Measurements from ENCODE around the gene NTRK3.
"Not testable (repeated sequence)": the region's sequence is repeated elsewhere in the genome, so short reads cannot be mapped to it uniquely, and the experiment has no call there.

The NTRK3 gene

DNA sequence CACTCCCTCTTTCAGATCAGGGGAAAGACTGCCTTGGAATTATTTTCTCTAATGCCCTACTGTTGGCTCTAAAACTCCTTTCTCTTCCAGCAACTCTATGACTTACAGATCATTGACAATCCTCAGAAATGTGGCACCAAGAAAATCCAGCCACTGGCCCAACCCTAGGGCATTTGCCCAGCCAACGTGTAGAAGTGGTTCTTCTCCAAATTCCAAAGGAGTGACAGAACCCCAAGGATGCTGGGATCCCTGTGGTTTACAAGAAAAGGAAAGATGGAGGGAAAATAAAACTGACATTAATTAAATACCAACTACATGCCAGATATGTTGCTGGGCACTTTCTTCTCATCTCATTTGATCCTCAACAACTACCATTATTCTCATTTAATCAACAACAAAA lies 216.0 kb downstream of the NTRK3 start:
- H3K27me3 ChIP-seq (ENCODE audit: low read depth, low read length): no peaks in the 10 kb centered on the region
- no peaks in the 10 kb centered on the region for H3K9me3 ChIP-seq (ENCODE audit: control insufficient read depth in 1 of 2, low read length in 2 of 2)
- no peaks in the 10 kb centered on the region for H3K4me1 ChIP-seq (ENCODE audit: control insufficient read depth in 1 of 2, insufficient read depth in 2 of 2, low read length in 2 of 2)
- H3K27ac ChIP-seq (ENCODE audit: low read length): no peak overlapping the region
- H3K4me3 ChIP-seq (ENCODE audit: low read depth in 1 of 2, low read length in 2 of 2): no peak overlapping the region
- H3K36me3 ChIP-seq (ENCODE audit: control insufficient read depth in 1 of 2, insufficient read depth in 2 of 2, low read length in 2 of 2): no peaks in the 10 kb centered on the region

GRCh38 chr15:88038261-88038660 lies 218.3 kb downstream of the NTRK3 start:
- Histone ChIP-seq H3K27ac (ENCODE audit: low read length) (no peak overlapping the region), H3K4me1 (ENCODE audit: control insufficient read depth in 1 of 2, insufficient read depth in 2 of 2, low read length in 2 of 2) (no peaks in the 10 kb centered on the region), H3K9me3 (ENCODE audit: control insufficient read depth in 1 of 2, low read length in 2 of 2) (no peaks in the 10 kb centered on the region), H3K4me3 (ENCODE audit: low read depth in 1 of 2, low read length in 2 of 2) (no peak overlapping the region), H3K27me3 (ENCODE audit: low read depth, low read length) (no peaks in the 10 kb centered on the region), H3K36me3 (ENCODE audit: control insufficient read depth in 1 of 2, insufficient read depth in 2 of 2, low read length in 2 of 2) (no peaks in the 10 kb centered on the region)

- Histone ChIP-seq H3K27ac (ENCODE audit: low read length) (no peak overlapping the region), H3K27me3 (ENCODE audit: low read depth, low read length) (no peaks in the 10 kb centered on the region), H3K9me3 (ENCODE audit: control insufficient read depth in 1 of 2, low read length in 2 of 2) (no peaks in the 10 kb centered on the region), H3K4me1 (ENCODE audit: control insufficient read depth in 1 of 2, insufficient read depth in 2 of 2, low read length in 2 of 2) (no peaks in the 10 kb centered on the region), H3K4me3 (ENCODE audit: low read depth in 1 of 2, low read length in 2 of 2) (no peak overlapping the region), H3K36me3 (ENCODE audit: control insufficient read depth in 1 of 2, insufficient read depth in 2 of 2, low read length in 2 of 2) (no peaks in the 10 kb centered on the region)
These were observed 220.2 kb downstream of the NTRK3 start for GRCh38 chr15:88036154-88036839.

DNA sequence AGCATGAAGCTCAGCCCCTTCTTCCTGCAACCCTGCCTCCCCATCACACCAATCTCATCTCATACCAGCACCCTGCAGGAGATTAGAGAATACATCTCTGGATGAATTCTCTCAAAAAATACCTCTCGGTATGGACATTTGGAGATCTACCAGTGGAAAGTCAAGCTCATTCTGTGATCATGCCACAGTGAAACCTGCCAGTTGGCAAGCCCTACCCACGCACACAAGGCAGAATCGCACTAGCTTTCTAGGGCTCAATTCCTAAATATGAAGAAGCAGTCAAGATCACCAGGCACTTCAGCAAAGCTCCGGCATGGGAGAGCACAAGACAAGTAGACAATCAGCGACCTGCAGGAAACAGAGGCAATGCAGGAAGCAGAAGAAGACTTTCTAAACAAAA lies 221.2 kb downstream of the NTRK3 start:
- Histone ChIP-seq H3K36me3 (ENCODE audit: control insufficient read depth in 1 of 2, insufficient read depth in 2 of 2, low read length in 2 of 2) (no peaks in the 10 kb centered on the region), H3K4me3 (ENCODE audit: low read depth in 1 of 2, low read length in 2 of 2) (no peak overlapping the region), H3K9me3 (ENCODE audit: control insufficient read depth in 1 of 2, low read length in 2 of 2) (no peaks in the 10 kb centered on the region), H3K27me3 (ENCODE audit: low read depth, low read length) (no peaks in the 10 kb centered on the region), H3K4me1 (ENCODE audit: control insufficient read depth in 1 of 2, insufficient read depth in 2 of 2, low read length in 2 of 2) (no peaks in the 10 kb centered on the region), H3K27ac (ENCODE audit: low read length) (no peak overlapping the region)

DNA sequence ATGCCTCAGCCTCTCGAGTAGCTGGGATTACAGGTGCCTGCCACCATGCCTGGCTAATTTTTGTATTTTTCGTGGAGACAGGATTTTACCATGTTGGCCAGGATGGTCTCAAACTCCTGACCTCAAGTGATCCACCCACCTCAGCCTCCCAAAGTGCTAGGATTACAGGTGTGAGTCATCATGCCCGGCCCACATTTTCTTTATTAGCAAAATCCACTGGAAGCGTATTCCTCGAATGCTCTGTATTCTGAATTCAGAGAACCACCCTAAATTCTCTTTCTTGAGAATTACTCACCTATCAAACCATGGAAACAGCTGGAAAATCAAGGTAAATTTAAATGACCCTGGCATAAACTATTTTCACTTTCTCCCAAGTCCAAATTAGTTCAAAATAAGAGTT lies 223.1 kb downstream of the NTRK3 start:
- H3K4me1 ChIP-seq (ENCODE audit: control insufficient read depth in 1 of 2, insufficient read depth in 2 of 2, low read length in 2 of 2); H3K36me3 ChIP-seq (ENCODE audit: control insufficient read depth in 1 of 2, insufficient read depth in 2 of 2, low read length in 2 of 2); H3K27ac ChIP-seq (ENCODE audit: low read length); H3K27me3 ChIP-seq (ENCODE audit: low read depth, low read length); H3K9me3 ChIP-seq (ENCODE audit: control insufficient read depth in 1 of 2, low read length in 2 of 2); H3K4me3 ChIP-seq (ENCODE audit: low read depth in 1 of 2, low read length in 2 of 2): not testable (repeated sequence)

DNA sequence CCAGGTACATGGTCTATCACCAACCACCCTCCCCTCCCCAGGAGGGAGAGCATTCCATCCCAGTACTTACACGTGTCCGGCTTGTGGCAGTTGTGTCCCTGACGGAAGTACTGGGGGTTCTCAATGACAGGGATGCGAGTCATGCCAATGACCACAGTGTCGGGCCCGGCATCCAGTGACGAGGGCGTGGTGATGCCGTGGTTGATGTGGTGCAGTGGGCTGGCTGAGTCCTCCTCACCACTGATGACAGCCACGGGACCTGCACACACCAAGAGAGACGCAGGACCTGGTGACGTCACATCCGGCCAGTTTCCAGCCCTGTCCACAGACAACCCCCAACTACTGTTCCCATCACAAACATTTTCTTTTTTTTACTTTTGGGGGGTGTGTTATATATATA lies 223.8 kb downstream of the NTRK3 start:
- no peak overlapping the region for H3K27ac ChIP-seq (ENCODE audit: low read length)
- no peaks in the 10 kb centered on the region for H3K36me3 ChIP-seq (ENCODE audit: control insufficient read depth in 1 of 2, insufficient read depth in 2 of 2, low read length in 2 of 2)
- no peaks in the 10 kb centered on the region for H3K27me3 ChIP-seq (ENCODE audit: low read depth, low read length)
- H3K4me3 ChIP-seq (ENCODE audit: low read depth in 1 of 2, low read length in 2 of 2): no peak overlapping the region
- H3K9me3 ChIP-seq (ENCODE audit: control insufficient read depth in 1 of 2, low read length in 2 of 2): no peaks in the 10 kb centered on the region
- no peaks in the 10 kb centered on the region for H3K4me1 ChIP-seq (ENCODE audit: control insufficient read depth in 1 of 2, insufficient read depth in 2 of 2, low read length in 2 of 2)

GRCh38 chr15:88031461-88031860 lies 225.1 kb downstream of the NTRK3 start:
- H3K9me3 ChIP-seq (ENCODE audit: control insufficient read depth in 1 of 2, low read length in 2 of 2): no peaks in the 10 kb centered on the region
- no peak overlapping the region for H3K4me3 ChIP-seq (ENCODE audit: low read depth in 1 of 2, low read length in 2 of 2)
- no peaks in the 10 kb centered on the region for H3K36me3 ChIP-seq (ENCODE audit: control insufficient read depth in 1 of 2, insufficient read depth in 2 of 2, low read length in 2 of 2)
- H3K27me3 ChIP-seq (ENCODE audit: low read depth, low read length): no peaks in the 10 kb centered on the region
- no peaks in the 10 kb centered on the region for H3K4me1 ChIP-seq (ENCODE audit: control insufficient read depth in 1 of 2, insufficient read depth in 2 of 2, low read length in 2 of 2)
- H3K27ac ChIP-seq (ENCODE audit: low read length): no peak overlapping the region

GRCh38 chr15:88029696-88030095 lies 226.8 kb downstream of the NTRK3 start:
- Histone ChIP-seq H3K4me1 (ENCODE audit: control insufficient read depth in 1 of 2, insufficient read depth in 2 of 2, low read length in 2 of 2) (no peaks in the 10 kb centered on the region), H3K36me3 (ENCODE audit: control insufficient read depth in 1 of 2, insufficient read depth in 2 of 2, low read length in 2 of 2) (no peaks in the 10 kb centered on the region), H3K27me3 (ENCODE audit: low read depth, low read length) (no peaks in the 10 kb centered on the region), H3K4me3 (ENCODE audit: low read depth in 1 of 2, low read length in 2 of 2) (no peak overlapping the region), H3K27ac (ENCODE audit: low read length) (no peak overlapping the region), H3K9me3 (ENCODE audit: control insufficient read depth in 1 of 2, low read length in 2 of 2) (no peaks in the 10 kb centered on the region)

DNA sequence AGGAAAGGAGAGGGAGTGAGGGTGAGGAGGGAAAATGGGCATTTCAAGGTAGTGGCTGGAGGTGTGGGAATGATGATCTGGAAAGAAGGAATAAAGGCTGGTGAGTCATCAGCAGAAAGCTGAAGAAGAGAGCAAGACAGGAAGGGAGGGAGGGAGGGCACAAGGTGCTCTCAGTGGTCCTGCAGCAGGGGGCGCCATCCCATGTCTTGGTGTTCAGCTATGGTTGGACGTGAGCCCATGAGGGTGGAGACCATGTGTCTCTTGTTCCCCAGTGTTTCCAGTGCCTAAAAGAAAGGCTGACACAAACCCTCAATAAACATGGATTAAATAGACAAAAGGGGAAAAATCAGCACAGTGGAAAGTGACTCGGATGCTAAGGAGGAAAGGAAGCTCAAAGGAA lies 228.5 kb downstream of the NTRK3 start:
- H3K9me3 ChIP-seq (ENCODE audit: control insufficient read depth in 1 of 2, low read length in 2 of 2): no peaks in the 10 kb centered on the region
- no peaks in the 10 kb centered on the region for H3K36me3 ChIP-seq (ENCODE audit: control insufficient read depth in 1 of 2, insufficient read depth in 2 of 2, low read length in 2 of 2)
- H3K27ac ChIP-seq (ENCODE audit: low read length): no peak overlapping the region
- H3K4me1 ChIP-seq (ENCODE audit: control insufficient read depth in 1 of 2, insufficient read depth in 2 of 2, low read length in 2 of 2): no peaks in the 10 kb centered on the region
- no peak overlapping the region for H3K4me3 ChIP-seq (ENCODE audit: low read depth in 1 of 2, low read length in 2 of 2)
- H3K27me3 ChIP-seq (ENCODE audit: low read depth, low read length): no peaks in the 10 kb centered on the region

DNA sequence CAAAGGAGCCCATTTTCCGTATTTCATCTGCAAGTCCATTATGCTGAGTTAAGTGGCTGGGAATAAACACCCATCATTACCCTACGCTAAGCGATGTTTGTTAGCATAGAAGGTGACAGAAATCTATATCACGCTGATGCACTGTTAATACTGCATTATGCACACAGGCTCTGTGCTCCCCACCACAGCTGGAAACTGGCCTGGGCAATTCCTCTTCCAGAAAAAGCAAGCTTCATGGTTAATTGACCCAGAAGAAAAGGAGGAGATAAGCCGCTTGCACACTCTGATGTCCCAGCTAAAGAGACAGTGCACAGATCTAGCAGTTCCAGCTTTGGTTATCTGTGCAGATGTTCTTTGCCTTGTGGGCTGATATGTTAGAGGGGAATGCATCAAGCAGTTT lies 232.6 kb downstream of the NTRK3 start:
- Histone ChIP-seq H3K27ac (ENCODE audit: low read length) (no peak overlapping the region), H3K27me3 (ENCODE audit: low read depth, low read length) (no peaks in the 10 kb centered on the region), H3K36me3 (ENCODE audit: control insufficient read depth in 1 of 2, insufficient read depth in 2 of 2, low read length in 2 of 2) (no peaks in the 10 kb centered on the region), H3K4me1 (ENCODE audit: control insufficient read depth in 1 of 2, insufficient read depth in 2 of 2, low read length in 2 of 2) (no peaks in the 10 kb centered on the region), H3K4me3 (ENCODE audit: low read depth in 1 of 2, low read length in 2 of 2) (no peak overlapping the region), H3K9me3 (ENCODE audit: control insufficient read depth in 1 of 2, low read length in 2 of 2) (no peaks in the 10 kb centered on the region)

GRCh38 chr15:88022716-88023115 lies 233.8 kb downstream of the NTRK3 start:
- Histone ChIP-seq H3K36me3 (ENCODE audit: control insufficient read depth in 1 of 2, insufficient read depth in 2 of 2, low read length in 2 of 2) (no peaks in the 10 kb centered on the region), H3K4me1 (ENCODE audit: control insufficient read depth in 1 of 2, insufficient read depth in 2 of 2, low read length in 2 of 2) (no peaks in the 10 kb centered on the region), H3K4me3 (ENCODE audit: low read depth in 1 of 2, low read length in 2 of 2) (no peak overlapping the region), H3K9me3 (ENCODE audit: control insufficient read depth in 1 of 2, low read length in 2 of 2) (no peaks in the 10 kb centered on the region), H3K27ac (ENCODE audit: low read length) (no peak overlapping the region), H3K27me3 (ENCODE audit: low read depth, low read length) (no peaks in the 10 kb centered on the region)

DNA sequence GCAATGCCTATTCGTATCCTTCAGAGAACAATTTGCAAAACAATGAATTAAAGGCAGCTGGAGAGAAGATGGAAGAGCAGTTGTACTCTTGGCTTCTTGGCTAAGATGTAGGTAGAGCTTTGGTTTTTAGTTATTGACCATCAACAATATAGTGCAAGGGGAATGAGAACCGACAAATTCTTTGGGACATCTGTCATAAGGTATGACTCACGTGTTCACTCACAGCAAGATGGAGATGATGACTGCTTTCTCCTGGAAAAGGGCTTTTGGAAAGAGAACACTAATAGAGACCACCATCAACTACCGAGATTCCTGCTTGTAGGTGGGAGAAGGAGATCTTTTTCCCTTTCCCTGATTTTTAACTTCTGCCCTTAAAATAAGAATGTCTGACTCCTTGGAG lies 234.9 kb downstream of the NTRK3 start:
- H3K9me3 ChIP-seq (ENCODE audit: control insufficient read depth in 1 of 2, low read length in 2 of 2): no peaks in the 10 kb centered on the region
- no peak overlapping the region for H3K27ac ChIP-seq (ENCODE audit: low read length)
- H3K4me1 ChIP-seq (ENCODE audit: control insufficient read depth in 1 of 2, insufficient read depth in 2 of 2, low read length in 2 of 2): no peaks in the 10 kb centered on the region
- H3K27me3 ChIP-seq (ENCODE audit: low read depth, low read length): no peaks in the 10 kb centered on the region
- H3K36me3 ChIP-seq (ENCODE audit: control insufficient read depth in 1 of 2, insufficient read depth in 2 of 2, low read length in 2 of 2): no peaks in the 10 kb centered on the region
- no peak overlapping the region for H3K4me3 ChIP-seq (ENCODE audit: low read depth in 1 of 2, low read length in 2 of 2)
